GM21526 (cell line): ENCODE data around the gene SUV39H1.
"Not testable (repeated sequence)": the region's sequence is repeated elsewhere in the genome, so short reads cannot be mapped to it uniquely, and the experiment has no call there.

Experiments used
- ATAC-seq: cut with Tn5 transposase; IDR thresholded peaks from one replicate; pipeline ENCODE4 v1.9.1; 2021; ENCODE audit warnings: moderate library complexity; ENCODE audit not compliant: unreplicated experiment, low FRiP score

Gene SUV39H1, protein sequence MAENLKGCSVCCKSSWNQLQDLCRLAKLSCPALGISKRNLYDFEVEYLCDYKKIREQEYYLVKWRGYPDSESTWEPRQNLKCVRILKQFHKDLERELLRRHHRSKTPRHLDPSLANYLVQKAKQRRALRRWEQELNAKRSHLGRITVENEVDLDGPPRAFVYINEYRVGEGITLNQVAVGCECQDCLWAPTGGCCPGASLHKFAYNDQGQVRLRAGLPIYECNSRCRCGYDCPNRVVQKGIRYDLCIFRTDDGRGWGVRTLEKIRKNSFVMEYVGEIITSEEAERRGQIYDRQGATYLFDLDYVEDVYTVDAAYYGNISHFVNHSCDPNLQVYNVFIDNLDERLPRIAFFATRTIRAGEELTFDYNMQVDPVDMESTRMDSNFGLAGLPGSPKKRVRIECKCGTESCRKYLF

DNA sequence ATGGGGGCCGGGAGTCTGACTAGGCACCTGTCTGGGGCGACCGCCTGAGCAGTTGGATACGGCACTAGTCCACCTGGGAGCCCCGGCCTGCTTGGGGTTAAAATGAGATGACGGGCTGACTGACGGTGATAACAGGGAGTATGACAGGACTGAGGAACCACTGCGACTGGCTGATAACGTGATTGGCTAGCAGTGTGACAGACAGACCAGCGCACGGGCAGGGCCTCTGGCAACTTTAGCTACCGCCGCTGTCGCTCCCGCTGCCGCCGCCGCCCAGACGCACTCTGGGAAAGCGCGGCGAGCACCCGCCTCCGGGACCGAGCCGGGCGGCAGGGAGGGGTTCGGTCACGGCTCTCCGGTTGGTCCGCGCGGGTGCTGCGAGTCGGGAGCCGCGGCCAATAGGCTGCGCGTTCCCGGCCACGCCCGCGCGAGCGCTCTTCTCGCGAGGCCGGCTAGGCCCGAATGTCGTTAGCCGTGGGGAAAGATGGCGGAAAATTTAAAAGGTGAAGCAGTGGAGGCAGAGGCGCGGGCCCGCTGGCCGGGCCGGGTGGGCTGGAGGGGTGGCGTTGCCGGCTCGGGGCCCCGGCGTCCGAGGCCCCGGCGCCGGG, at the start of gene SUV39H1:
Gene SUV39H1 (plus strand): TSS at position 434 of the 608 bp plus-strand sequence. CDS start 51 bp downstream, at position 485.
- ATAC-seq: peak; percentile 75

DNA sequence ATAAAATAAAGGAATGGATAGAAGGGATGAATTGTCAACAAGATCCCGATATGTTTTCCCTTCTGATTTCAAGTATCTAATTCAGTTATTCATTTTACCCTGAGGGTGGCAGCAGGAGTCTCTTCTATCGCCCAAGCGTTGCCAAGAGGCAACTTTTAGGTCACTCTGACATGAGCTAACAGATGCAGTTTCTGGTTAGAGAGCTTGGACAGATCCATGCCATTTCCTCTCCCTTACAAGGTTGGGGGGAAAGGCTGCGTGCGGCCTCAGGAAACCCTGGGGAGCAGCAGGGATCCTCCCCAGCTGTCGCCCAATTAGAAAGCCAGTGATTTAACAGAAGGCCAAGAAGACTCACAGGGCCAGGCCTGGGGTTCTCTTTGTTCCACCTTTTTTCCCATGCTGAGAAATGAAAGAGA, 48.2 kb upstream of the SUV39H1 start:
- ATAC-seq: no peak

DNA sequence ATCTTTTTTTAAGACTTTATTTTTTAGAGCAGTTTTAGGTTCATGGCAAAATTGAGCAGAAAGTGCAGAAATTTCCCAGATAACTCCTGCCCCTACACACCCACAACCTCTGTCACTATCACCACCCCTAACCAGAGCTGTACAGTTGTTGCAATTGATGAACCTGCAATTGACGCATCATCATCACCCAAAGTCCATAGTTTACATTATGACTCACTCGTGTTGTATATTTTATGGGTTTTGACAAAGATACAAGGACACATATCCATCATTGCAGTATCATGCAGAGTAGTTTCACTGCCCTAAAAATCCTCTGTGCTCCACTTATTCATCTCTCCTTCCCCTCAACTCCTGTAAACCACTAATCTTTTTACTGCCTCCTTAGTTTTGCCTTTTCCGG, 47.4 kb upstream of the SUV39H1 start:
- ATAC-seq: no peak

DNA sequence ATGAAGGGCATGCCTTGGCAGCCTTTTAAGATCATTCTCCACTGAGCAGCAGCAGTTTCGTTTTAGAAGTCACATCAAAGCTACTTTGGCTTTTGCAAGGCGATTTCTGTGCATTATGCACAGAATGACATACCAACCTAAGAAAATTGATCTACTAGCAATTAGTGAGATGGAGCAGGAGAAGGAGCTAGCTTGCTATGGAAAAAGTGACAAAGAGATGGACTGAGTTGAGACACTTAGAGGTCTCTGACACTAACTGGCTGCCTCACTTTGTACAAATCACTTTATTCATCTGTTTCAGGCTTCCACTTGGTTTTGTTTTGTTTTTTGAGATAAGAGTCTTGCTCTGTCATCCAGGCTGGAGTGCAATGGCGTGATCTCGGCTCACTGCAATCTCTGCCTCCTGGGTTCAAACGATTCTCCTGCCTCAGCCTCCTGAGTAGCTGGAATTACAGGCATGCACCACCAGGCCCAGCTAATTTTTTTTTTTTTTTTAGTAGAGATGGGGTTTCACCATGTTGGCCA, 44.4 kb upstream of the SUV39H1 start:
- ATAC-seq: not testable (repeated sequence)

DNA sequence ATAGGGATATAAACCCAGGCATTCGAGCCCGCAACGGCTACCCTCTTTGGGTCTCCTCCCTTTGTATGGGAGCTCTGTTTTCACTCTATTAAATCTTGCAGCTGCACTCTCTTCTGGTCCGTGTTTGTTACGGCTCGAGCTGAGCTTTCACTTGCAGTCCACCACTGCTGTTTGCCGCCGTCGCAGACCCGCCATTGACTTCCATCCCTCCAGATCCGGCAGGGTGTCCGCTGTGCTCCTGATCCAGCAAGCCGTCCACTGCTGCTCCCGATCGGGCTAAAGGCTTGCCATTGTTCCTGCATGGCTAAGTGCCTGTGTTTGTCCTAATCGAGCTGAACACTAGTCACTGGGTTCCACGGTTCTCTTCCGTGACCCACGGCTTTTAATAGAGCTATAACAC, 41.8 kb upstream of the SUV39H1 start:
- ATAC-seq: not testable (repeated sequence)

DNA sequence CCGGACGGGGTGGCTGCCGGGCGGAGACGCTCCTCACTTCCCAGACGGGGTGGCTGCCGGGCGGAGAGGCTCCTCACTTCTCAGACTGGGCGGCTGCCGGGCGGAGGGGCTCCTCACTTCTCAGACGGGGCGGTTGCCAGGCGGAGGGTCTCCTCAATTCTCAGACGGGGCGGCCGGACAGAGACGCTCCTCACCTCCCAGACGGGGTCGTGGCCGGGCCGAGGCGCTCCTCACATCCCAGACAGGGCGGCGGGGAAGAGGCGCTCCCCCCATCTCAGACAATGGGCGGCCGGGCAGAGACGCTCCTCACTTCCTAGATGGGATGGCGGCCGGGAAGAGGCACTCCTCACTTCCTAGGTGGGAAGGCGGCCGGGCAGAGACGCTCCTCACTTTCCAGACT, 36.8 kb upstream of the SUV39H1 start:
- ATAC-seq: not testable (repeated sequence)

DNA sequence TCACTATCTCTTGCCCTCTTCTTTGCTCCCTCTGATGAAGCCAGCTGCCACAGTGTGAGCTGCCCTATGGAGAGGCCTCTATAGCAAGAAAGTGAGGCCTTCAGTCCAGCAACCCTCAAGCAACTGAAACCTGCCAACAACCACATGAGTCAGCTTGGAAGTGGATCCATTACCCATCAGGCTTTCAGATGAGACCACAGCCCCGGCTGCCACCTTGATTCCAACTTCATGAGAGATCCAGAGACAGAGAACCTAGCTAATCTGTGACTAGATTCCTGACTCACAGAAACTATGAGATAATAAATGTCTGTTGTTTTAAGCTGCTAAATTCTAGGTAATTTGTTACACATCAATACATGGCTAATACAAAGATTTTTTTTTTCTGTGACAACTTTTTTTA, 33.3 kb upstream of the SUV39H1 start:
- no peak for ATAC-seq

DNA sequence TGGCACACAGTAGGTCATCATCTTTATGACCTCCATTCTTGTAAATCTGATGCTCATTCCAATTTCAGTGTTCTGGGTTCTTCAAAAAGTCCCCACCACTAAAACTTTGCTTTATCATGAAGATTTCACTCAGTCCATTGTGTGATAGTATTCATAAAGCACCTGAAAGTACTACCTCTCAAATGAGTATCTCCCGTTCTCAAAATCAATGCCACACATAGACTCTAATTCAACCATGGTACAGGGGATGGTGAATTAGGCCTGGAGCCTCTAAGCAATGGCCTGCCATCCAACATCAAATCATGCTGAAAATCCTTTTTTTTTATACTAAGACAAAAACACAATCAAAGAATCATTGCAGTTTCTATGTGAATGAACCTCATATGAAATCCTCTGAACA, 32.4 kb upstream of the SUV39H1 start:
- ATAC-seq: no peak

DNA sequence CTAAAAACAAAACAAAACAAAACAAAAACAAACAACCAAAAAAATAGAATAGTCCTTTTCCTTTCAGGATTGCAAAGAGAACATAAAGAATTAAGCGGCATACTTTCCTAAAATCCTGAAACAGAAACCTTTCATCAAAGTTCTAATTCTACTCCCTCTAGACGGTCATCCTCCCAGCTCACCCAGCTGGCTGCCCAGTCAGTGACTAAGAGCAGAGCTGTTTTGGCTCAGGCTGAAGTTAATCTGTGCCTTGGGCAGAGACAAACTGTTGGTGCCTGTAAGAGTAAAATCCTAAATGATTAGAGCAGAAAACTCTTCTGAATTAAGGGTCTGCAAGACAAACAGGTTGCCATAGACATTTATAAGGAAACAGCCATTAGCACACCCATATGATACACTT, 30.5 kb upstream of the SUV39H1 start:
- ATAC-seq: no peak

DNA sequence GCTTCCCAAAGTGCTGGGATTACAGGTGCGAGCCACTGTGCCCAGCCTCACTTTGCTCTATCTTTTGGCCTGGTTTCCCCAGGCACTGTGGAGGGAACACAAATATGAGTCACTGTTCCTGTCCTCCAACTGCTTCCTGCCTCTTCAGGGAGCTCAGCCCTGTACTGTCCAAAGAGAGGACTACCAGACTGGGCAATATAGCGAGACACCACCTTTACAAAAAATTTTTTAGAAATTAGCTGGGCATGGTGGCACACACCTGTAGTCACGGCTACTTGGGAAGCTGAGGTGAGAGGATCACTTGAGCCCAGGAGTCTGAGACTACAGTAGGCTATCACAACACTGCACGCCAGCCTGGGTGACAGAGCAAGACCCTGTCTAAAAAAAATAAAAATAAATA, 29.9 kb upstream of the SUV39H1 start:
- ATAC-seq: no peak

DNA sequence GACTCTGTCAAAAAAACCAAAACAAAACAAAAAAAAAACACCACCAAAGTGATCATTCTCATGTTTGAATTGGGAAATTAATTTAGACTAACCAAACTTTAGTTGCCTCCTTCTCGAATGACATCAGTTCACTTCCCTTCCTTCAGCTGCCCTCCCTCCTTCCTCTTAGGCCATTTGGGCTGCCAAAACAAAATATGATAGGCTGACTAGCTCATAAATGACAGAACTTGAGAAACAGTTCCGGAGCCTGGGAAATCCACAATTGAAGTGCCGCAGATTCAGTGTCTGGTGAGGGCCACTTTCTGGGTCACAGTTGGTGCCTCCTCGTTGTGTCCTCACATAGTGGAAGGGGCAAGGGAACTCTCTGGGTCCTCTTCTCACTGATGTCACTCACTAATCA, 29.0 kb upstream of the SUV39H1 start:
- no peak for ATAC-seq

DNA sequence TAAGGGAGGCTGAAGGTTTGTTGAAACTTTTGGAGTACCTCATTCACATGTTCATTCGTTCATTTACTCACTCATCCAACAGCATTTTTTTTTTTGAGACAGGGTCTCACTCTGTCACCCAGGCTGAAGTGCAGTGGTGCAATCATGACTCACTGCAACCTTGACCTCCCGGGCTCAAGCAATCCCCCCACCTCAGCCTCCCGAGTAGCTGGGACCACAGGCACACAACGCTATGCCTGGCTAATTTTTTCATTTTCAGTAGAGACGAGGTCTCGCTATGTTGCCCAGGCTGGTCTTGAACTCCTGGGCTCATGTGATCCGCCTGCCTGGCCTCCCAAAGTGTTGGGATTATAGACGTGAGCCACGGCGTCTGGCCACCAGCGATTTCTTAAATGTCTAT, 28.3 kb upstream of the SUV39H1 start:
- ATAC-seq: not testable (repeated sequence)

DNA sequence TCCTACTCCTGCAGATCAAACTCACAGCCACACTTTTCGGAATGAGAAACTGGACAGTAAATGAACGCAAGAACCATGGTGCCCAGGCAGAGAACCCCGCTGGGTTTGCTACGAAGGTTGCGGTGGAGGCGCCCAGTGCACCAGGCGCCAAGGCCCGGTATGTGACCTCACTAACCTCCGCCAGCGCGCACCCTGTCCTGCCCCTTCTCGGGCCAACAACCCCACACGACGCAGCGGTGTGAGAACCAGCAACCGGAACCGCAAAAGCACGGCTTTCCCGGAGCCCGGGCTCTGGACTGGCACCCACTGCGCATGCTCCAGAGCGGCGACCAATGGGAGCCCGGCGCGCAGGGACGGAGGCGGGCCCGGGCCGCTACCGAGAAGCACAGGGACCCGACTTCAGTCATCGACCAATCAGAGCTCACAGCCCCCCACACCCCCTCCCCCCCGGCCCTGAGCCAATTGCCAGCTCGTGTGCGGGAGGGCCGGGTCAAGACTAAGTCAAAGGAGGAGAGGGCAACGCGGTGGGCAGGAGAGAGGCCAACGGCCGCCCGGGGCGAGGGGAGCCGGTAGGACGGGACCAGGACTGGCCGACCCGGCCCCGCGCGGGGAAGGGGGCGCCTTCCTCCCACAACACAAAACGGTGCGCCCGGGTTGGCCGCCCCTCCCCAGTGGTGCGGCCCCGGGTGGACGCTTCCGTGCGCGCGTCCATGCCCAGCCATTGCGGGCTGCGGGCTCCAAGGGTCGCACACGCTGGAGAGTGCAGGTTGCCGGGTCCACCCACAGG, 20.2 kb upstream of the SUV39H1 start:
- peak; percentile 90 for ATAC-seq

DNA sequence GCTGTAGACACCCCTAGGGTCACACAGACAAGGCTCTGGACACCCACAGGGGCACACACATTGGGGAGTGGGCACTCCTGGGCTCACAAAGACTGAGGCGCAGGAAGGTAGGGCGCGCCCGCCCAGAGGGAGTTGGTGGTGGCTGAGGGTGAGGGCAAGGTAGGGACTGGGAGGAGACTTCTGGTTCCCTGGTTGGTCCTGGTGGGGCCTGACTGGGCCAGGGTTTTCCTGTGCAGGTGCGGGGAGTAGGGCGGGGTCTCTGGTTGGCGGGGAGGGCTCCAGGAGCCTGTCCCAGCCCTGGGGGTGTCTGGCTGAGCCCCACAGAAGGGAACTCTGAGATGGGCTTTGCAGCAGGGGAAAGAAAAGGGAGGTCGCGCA, 19.7 kb upstream of the SUV39H1 start:
- no peak for ATAC-seq

DNA sequence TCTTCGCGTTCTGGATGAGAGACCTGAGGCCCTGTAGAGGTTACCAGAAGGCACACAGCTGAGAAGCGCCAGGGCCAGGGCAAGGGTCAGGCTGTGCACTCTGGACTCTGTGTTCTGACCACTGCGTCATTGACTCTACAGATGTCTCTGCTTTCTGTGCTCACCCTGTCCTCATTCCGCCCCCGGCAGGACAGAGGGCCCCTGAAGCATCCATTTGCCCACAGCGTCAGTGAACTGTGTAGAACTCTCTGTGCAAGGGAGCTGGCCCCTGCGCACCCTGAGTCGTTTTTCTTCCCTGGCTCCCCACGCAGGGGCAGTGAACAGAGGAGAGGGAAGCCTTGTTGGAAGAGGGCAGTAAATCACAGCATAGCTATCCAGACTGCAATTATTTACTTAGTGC, 19.0 kb upstream of the SUV39H1 start:
- no peak for ATAC-seq

DNA sequence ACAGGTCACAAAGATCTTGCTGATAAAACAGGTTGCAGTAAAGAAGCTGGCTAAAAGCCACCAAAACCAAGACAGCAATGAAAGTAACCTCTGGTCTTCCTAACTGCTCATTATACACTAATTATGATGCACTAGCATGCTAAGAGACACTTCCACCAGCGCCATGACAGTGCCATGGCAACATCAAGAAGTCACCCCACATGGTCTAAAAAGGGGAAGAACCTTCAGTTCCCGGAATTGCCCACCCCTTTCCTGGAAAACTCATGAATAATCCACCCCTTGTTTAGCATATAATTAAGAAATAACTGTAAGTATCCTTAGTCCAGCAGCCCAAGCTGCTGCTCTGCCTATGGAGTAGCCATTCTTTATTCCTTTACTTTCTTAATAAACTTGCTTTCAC, 16.1 kb upstream of the SUV39H1 start:
- ATAC-seq: not testable (repeated sequence)

DNA sequence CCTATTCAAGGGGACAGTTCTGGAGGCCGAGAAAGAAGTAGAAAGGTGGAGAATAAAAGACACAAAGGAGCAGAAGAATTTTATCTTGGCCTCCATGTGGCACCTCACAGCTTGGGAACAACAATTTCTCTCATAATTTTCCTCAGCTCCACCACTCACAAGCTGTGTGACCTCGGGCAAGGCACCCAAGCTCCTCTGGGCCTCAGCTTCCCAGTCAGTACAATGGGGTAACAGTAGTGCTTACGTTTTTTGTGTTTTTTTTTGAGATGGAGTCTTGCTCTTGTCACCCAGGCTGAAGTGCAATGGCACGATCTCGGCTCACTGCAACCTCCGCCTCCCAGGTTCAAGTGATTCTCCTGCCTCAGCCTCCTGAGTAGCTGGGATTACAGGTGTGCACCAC, 15.6 kb upstream of the SUV39H1 start:
- ATAC-seq: not testable (repeated sequence)

DNA sequence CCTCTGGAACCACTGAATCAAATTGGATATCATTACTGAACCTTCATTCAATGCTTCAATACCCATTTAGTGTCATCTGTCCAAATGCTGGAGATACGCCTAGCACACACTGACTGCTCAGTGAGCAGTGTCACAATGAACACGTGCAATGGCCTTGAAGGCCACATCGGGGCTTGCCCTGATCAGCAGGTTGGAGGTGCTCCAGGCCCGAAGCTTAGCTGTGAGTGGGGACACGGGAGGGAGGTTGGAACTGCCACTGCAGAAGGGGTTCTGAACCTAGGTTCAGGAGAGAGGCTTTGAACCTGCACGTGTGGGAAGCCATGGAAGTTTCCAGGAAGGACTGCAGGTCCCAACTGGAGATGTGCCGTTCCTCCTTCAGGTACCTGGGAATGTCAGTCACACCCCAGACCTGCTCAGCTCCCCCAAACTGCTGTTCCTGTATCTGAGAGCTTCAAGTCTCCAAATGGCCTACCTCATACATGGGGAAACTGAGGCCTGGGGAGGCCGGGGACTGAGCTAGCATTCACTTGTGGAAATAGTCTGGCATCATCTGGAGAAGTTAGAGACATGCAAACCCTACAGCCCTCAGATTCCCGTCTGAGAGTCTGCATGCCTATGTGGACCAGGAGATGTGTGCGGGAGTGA, 14.9 kb upstream of the SUV39H1 start:
- ATAC-seq: no peak

DNA sequence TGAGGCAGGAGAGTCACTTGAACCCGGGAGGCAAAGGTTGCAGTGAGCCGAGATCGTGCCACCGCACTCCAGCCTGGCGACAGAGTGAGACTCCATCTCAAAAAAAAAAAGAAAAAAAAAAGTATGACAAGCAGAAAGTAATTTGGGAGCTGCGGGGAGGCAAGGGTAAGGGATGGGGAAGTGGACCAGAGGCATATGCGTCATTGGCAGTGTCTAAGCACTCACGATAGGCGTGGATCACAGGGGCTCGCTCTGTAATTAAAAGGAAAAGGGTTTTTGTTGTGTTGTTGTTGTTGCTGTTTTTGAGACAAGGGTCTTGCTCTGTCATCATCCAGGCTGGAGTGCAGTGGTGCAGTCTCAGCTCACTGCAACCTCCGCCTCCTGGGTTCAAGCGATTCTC, 13.7 kb upstream of the SUV39H1 start:
- ATAC-seq: not testable (repeated sequence)

DNA sequence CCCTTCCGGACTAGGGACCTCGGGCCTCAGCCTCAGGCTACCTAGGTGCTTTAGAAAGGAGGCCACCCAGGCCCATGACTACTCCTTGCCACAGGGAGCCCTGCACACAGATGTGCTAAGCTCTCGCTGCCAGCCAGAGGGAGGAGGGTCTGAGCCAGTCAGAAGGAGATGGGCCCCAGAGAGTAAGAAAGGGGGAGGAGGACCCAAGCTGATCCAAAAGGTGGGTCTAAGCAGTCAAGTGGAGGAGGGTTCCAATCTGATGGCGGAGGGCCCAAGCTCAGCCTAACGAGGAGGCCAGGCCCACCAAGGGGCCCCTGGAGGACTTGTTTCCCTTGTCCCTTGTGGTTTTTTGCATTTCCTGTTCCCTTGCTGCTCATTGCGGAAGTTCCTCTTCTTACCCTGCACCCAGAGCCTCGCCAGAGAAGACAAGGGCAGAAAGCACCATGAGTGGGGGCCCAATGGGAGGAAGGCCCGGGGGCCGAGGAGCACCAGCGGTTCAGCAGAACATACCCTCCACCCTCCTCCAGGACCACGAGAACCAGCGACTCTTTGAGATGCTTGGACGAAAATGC, 13.0 kb upstream of the SUV39H1 start, which contains the start of gene WAS:
Gene WAS (plus strand): TSS at position 389 of the 572 bp plus-strand sequence. CDS start 55 bp downstream, at position 444.
- ATAC-seq: peak; percentile 60
